ENCODE measurements around the gene TCEAL2.
"Not testable (repeated sequence)": the region's sequence is repeated elsewhere in the genome, so short reads cannot be mapped to it uniquely, and the experiment has no call there.

The TCEAL2 gene

DNA sequence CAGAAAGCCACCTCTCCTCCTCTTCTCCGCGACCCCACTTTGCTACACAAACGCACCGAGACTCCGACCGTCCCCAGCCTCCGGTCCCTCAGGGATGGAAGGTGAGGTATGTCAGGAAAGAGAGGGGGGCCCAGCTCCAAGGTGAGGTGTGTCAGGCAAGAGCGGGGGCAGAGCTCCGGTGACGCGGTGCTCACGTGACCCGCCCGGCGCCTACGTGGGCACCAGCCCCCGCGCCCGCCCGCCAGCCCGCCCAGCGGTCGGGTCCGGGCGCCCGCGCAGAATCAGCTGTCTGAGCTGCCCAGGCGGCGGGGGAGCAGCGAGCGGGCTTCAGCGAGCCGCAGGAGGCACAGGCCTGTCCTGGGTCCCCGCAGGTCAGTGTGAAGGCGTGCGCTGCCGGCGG lies at the start of gene TCEAL2:
Gene TCEAL2, plus strand, starts transcription at position 244 of the 400 bp plus-strand sequence. CDS start 1,152 bp downstream, outside the sequence.
- not testable (repeated sequence) for DNase-seq (ENCODE audit: low spot score)

DNA sequence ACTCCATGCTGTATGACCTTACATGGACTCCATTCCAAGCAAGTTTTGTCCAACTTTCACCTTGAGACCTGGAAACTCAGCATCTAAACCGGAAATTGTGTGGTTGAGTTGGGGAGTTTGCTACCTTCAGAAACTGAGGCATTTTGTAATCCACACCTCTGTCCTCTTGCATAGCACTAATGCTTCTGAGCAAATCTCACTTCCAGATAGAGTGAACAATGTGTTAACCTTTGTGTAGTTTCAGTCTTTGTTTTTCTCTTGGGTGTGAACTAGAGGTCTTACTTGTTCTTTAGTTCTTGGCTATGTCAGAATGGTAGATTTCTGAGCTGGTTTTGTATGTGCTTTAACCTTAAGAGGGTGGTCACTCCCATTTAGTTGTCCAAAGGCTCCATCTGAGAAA lies 48.1 kb upstream of the TCEAL2 start:
- DNase-seq (ENCODE audit: low spot score), result no peak

- DNase-seq (ENCODE audit: low spot score), result no peak
Observed at GRCh38 chrX:102085706-102086105, 39.8 kb upstream of the TCEAL2 start.

- DNase-seq (ENCODE audit: low spot score), result no peak
Observed at GRCh38 chrX:102113367-102113766, 12.1 kb upstream of the TCEAL2 start.

GRCh38 chrX:102115748-102116147 lies 9.7 kb upstream of the TCEAL2 start:
- no peak for DNase-seq (ENCODE audit: low spot score)

DNA sequence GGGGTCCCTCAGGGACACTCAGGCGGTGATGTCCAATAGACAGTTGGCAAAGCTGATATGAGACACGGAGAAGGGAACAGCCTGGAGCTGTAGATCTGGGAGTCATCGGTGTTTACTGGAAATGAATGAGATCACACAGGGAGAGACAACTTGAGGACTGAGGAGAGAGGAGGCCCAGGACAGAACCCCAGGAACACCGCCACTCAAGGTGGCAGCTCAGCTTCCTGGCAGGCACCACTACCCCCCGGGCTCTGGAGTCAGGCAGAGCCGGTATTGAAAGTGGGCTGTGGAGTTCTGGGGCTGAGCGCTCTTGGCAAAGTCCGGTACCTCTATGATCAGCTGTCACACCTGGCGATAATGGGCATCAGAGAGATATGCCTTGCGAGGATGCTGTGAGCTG lies 465 bp upstream of the TCEAL2 start:
- not testable (repeated sequence) for DNase-seq (ENCODE audit: low spot score)

DNA sequence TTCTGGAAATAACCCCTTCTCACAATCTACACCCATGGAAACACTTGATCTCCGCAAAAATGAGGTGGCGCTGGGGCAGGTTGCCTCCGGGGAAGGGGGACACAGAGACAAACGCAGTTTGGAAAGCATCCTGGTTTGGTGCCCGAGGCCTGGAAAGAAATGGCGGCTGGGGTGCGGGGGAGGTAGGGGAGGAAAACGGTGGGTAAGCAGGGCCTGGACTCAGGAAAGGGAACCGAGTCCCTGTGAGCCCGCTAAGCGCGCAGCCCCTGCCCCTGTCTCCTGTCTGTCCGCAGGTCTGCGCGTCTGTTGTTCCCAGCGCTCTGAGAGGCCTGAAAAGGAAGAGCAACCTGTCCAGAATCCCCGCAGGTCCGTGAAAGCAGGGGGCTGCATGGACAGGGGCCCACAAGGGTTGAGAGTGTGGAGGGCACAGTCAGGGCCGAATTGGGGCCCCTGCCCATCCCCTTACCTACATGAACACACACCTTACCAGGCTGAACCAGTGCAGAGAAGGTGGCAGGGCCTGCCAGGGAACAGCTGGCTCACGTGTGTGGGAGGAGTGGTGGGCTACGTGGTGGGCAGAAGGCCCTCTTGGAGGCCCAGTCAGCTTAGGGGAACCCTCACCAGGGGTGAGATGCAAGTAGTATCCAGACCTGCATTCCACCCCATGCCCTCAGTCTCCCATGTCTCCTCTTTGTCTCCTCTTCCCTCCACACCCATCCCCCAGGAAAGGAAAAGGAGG lies 770 bp downstream of the TCEAL2 start:
- DNase-seq (ENCODE audit: low spot score), result not testable (repeated sequence)

DNA sequence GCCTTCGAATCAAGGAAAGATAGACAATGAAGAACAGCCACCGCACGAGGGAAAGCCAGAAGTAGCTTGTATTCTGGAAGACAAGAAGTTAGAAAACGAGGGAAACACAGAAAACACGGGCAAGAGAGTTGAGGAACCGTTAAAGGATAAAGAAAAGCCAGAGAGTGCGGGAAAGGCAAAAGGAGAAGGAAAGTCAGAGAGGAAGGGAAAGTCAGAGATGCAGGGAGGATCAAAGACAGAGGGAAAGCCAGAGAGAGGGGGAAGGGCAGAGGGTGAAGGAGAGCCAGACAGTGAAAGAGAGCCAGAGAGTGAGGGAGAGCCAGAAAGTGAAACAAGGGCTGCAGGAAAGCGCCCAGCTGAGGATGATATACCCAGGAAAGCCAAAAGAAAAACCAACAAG lies 1.4 kb downstream of the TCEAL2 start:
- no peak for DNase-seq (ENCODE audit: low spot score)

GRCh38 chrX:102129473-102129872 lies 4.0 kb downstream of the TCEAL2 start:
- DNase-seq (ENCODE audit: low spot score), result peak; percentile 20

GRCh38 chrX:102138064-102138463 lies 12.6 kb downstream of the TCEAL2 start:
- no peak for DNase-seq (ENCODE audit: low spot score)

DNA sequence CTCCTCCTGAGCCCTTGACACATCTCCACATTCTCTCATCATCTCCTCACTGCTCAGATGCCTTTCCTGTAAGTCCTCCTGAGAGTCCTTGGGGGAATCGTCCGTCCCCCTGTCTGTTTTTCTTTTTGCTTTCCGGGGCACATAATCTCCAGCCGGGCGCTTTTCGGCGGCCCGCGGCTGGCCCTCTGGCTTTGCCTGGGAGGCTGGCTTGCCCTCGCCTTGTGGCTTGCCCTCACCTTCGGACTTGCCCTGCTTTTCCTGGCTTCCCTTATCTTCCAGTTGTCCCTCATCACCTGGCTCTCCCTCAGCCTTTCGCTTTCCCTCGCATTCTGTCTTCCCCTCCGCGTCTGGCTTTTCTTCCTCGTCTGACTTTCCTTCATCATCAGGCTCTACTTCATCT lies 15.4 kb downstream of the TCEAL2 start:
- not testable (repeated sequence) for DNase-seq (ENCODE audit: low spot score)

DNA sequence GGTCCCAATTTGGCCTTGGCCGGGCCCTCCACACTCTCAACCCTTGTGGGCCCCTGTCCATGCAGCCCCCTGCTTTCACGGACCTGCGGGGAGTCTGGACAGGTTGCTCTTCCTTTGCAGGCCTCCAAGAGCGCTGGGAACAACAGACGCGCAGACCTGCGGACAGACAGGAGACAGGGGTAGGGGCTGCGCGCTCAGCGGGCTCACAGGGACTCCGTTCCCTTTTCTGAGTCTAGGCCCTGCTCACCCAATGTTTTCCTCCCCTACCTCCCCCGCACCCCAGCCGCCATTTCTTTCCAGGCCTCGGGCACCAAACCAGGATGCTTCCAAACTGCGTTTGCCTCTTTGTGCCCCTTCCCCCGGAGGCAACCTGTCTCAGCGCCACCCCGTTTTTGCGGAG lies 16.2 kb downstream of the TCEAL2 start:
- not testable (repeated sequence) for DNase-seq (ENCODE audit: low spot score)

GRCh38 chrX:102142274-102142673 lies 16.8 kb downstream of the TCEAL2 start, which contains the start of gene TCEAL6:
Gene TCEAL6, minus strand, starts transcription at chrX:102142481.
- not testable (repeated sequence) for DNase-seq (ENCODE audit: low spot score)

DNA sequence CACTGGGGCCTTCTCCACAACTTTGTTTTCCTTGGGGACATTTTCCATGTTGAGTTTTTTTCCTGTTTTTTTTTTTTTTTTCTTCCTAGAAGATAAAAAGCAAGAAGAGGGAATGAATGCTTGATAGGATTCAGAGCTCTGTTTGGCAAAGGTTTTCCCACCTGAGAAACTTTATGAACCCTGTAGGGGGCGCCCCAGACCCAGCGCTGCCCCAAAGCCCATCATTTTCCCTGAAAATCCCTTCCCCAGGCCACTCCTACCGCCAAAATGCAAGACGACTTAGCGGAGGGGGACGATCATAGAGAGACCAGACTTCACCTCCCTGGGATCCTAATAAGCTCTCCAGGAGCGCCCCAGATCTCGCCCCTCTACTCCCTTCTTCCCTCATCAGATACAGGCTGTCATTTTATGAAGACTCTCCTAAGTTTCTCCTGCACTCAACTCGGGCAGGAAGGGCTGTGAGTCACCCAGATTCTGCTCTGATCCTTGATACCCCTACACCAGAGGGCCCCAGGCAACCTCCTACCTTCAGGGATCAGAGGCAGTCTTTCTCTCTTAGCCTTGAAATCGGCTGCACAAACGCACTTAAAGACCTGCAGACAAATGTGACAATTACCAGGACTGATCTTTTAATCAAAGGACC lies 28.9 kb downstream of the TCEAL2 start:
- no peak for DNase-seq (ENCODE audit: low spot score)

DNA sequence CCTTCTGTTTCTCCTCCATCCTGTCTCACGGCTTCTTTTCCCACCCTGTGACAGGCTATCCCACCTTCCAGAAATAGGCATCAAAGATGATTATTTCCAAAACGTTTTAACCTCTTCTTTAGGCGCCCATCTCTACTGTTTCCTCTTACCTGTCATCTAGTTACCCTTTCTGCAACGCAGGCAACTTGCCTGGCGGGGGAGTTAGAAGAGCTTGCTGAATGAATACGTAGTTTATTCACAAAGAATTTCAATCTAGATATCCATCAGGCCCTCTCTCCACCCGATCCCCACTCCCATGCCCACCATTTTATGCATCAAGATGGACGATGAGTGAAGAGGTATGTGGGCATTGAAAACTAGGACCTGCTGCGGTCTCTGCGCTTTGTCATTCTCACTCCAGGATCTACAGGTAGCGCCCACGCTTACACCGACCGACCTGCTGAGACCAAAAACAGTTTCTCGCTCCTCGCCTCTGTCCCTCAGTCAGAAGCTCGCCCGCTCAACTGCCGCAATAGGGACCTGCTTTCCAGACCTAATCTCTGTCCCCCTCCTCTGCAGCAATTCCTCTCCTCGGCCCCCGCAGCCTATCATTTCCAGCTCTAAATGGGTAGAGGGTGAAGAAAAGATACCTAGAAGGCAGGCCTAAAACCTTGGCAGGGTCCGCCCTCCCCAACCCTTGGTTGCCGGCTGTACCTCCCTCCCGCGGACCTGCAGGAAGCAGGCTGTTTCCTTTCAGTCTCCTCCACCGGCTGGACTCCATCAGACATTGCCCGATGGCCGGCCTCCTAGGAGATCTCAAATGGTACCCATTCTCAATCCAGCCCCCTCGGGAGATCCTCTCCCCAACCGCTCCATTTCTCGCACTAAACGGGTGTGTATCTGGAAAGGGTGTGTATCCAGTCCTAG lies 29.7 kb downstream of the TCEAL2 start:
- no peak for DNase-seq (ENCODE audit: low spot score)

DNA sequence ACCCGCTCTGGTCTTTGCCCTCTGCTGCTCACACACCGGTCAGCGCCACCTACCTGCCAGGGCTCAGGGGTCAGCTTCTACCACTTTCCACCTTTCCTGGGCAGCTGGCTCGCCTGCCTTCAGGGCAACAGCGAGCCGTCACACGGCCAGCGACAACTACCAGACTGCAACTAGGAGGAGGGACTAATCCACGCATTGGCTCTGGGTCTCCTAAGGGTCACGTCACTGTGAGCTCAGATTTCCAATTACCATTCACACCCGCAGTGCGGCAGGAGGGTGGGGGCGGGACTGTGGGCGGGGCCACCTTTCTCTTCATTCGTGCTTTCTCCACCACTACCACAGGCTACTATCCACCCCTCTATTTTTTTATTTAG lies 30.3 kb downstream of the TCEAL2 start, which contains the start of gene BEX5:
Gene BEX5, minus strand, starts transcription at position 172 of the 374 bp plus-strand sequence. CDS start 1,712 bp downstream, outside the sequence.
- DNase-seq (ENCODE audit: low spot score), result no peak

Measured in hepatic stellate cell (primary cell).